C4-2B (cell line): ENCODE measurements around the gene SUN1.

Experiments used
- CTCF ChIP-seq: fragments of 450-650 bp; conservative IDR thresholded peaks from 2 replicates; pipeline ENCODE4 v1.5.1; 2017; ENCODE audit warnings: mild to moderate bottlenecking
- ZFX ChIP-seq: fragments of 450-650 bp; IDR thresholded peaks from 2 replicates; pipeline ENCODE4 v1.6.1; 2017

- TF ChIP-seq CTCF = no peak
- no peak for TF ChIP-seq ZFX
Measured at GRCh38 chr7:901041-901387, 68.7 kb downstream of the SUN1 start.
